Measurements from ENCODE around the gene VSX1.

DNA sequence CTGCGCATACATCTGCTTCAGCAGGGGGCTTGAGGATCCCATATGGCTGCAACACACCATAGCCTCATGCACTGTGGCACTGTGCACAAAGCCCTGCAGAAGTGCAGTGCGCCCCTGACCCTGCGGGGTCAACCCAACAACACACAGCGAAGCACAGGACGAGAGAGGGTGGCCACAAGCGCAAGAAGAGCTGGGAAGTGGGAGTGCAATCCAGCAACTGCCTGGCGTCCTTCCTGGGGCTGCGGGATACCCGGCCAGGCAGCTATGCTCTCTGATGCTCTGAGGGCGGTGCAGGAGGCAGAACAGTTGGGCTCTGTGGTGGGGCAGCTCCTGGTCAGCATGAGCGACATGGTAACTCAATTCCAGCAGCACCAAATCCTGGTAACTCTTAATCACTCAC is 18.4 kb downstream of the VSX1 start:
- no peak for TF ChIP-seq POLR2A (IDR thresholded peaks at IDR 0.05)
- TF ChIP-seq, protein P1, sequence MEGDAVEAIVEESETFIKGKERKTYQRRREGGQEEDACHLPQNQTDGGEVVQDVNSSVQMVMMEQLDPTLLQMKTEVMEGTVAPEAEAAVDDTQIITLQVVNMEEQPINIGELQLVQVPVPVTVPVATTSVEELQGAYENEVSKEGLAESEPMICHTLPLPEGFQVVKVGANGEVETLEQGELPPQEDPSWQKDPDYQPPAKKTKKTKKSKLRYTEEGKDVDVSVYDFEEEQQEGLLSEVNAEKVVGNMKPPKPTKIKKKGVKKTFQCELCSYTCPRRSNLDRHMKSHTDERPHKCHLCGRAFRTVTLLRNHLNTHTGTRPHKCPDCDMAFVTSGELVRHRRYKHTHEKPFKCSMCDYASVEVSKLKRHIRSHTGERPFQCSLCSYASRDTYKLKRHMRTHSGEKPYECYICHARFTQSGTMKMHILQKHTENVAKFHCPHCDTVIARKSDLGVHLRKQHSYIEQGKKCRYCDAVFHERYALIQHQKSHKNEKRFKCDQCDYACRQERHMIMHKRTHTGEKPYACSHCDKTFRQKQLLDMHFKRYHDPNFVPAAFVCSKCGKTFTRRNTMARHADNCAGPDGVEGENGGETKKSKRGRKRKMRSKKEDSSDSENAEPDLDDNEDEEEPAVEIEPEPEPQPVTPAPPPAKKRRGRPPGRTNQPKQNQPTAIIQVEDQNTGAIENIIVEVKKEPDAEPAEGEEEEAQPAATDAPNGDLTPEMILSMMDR (IDR thresholded peaks at IDR 0.05): no peak

Data from prostate gland (tissue), 2 donors.